Psoas muscle (tissue), 8 donors: ENCODE data around the gene SOCS3. TPM values are rescaled to one million over a fixed set of nuclear protein-coding genes. Genes with fewer than 3 reads are reported as not detected.

Source experiments
- ATAC-seq, 4 donors: fragments of 200-7000 bp; cut with Tn5 transposase; one replicate each; pipeline ENCODE4 v1.9.1; 2020; ENCODE audit warnings: moderate library complexity in 3 of 4, mild to moderate bottlenecking in 2 of 4
- DNase-seq, 2 donors: peaks; one replicate each; pipeline ENCODE4 v3.0.0-alpha.2; 2020
- H3K27ac ChIP-seq: fragments of 200-600 bp; one replicate; pipeline ENCODE4 v1.8.0; 2022
- H3K27me3 ChIP-seq, 3 donors: fragments of 200-600 bp in 1 of 3; one replicate each; pipeline versions ENCODE4 v1.6.1 to v1.8.0; 2013 to 2022; ENCODE audit warnings: low read length in 2 of 3, mild to moderate bottlenecking in 2 of 3, moderate library complexity in 1 of 3; ENCODE audit not compliant: insufficient read depth in 3 of 3
- H3K36me3 ChIP-seq, 2 donors: fragments of 200-600 bp in 1 of 2; one replicate each; pipeline versions ENCODE4 v1.6.1 to v1.8.0; 2013 to 2022; ENCODE audit warnings: low read depth in 1 of 2, mild to moderate bottlenecking in 1 of 2, moderate library complexity in 1 of 2; ENCODE audit not compliant: insufficient read depth in 1 of 2
- H3K4me1 ChIP-seq: fragments of 200-600 bp; one replicate; pipeline ENCODE4 v1.8.0; 2022
- H3K4me3 ChIP-seq: fragments of 200-600 bp; one replicate; pipeline ENCODE4 v1.8.0; 2022; ENCODE audit warnings: mild to moderate bottlenecking
- H3K9me3 ChIP-seq: fragments of 200-600 bp; one replicate; pipeline ENCODE4 v1.8.0; 2022
- WGBS, 3 donors: extraction: QIAGEN DNeasy Blood & Tissue Kit; methylation state at CpG; one replicate each; pipeline versions ENCODE4 v1.1.6 to v1.1.7; 2013; 5-methylcytosine and 5-hydroxymethylcytosine counted together
- intact Hi-C, 2 donors: fragments of 100-400 bp; cut with DNase I; formaldehyde crosslinking; loops; one replicate each; pipeline versions ENCODE4 v1.11.0 to v1.14.2; 2022
- polyA plus RNA-seq, 3 donors: library from polyadenylated mRNA; stranded (reverse); fragments of 200-250 nt; gene quantifications; one replicate each; pipeline ENCODE4 v1.2.3, GENCODE V29; 2013
- total RNA-seq, 4 donors: library from RNA; stranded (reverse); fragmentation: NEBNext Ultra II Directional in 2 of 4; extraction: Animal tissue kit (Norgen Biotek cat#: 25700) in 2 of 4; gene quantifications; one replicate each; pipeline versions ENCODE4 v1.2.1 to v1.2.4, GENCODE V29; 2021 to 2023
- TF ChIP-seq, protein P1 (sequence below): fragments of 200-600 bp; IDR thresholded peaks from one replicate; pipeline ENCODE4 v1.8.0; 2022; ENCODE audit warnings: antibody characterized with exemption
- donor health status: healthy with polysubstance abuse.
- donor health status: DM: no; HTN: no; CAD: no; lungs with moderate emphysema.
- donor health status: Bipolar disorder and iron deficiency.
- donor health status: healthy.
- donor health status: DM: yes; HTN: yes; CAD: no.
- donor health status: DM: no; HTN: no; CAD: no.
- donor health status: DM: no; HTN: no; CAD: no.
- donor health status: DM: yes; HTN: yes; CAD: no.

The SOCS3 gene
- total and polyA plus RNA-seq, 7 donors: 5.3 to 43.5 (median 17.4) TPM

DNA sequence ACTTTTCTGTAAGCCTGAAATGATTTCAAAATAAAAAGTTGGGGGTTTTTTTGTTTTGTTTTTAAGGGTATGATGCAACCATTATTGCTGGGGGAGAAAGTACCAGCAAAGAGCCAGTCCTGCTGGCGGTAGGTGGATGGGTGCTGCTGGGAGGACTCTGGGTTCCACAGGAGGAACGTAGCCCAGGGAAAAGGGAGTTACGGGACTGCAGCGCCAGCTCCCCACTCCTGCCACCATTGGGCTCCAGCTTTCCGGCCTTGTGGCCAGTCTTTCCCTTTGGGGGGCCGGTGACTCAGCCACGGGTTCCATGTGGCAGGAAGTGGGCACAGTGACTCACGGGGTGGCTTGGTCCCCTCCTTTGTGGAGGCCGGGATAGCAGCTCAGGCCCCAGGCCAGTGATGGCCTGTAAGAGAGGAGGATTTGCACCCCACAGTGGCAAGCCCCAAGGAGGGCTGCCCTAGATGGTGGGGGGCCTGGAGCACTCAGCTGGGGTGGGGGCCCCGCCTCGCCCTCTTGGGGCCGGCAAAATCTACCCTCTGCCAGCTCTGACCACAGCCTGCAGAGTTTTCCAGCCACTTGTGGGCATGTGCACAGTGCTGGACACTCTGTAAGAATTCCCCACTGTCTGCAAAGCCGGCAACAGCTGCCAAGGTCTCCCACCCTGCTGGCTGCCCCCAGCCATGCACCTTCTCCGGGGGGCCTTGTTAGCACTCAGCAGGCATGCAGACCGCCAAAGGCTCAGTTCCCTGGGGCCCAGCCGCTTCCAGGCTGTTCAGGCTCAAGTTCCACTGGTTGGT lies 30.4 kb downstream of the SOCS3 start:
- TF ChIP-seq, protein P1, sequence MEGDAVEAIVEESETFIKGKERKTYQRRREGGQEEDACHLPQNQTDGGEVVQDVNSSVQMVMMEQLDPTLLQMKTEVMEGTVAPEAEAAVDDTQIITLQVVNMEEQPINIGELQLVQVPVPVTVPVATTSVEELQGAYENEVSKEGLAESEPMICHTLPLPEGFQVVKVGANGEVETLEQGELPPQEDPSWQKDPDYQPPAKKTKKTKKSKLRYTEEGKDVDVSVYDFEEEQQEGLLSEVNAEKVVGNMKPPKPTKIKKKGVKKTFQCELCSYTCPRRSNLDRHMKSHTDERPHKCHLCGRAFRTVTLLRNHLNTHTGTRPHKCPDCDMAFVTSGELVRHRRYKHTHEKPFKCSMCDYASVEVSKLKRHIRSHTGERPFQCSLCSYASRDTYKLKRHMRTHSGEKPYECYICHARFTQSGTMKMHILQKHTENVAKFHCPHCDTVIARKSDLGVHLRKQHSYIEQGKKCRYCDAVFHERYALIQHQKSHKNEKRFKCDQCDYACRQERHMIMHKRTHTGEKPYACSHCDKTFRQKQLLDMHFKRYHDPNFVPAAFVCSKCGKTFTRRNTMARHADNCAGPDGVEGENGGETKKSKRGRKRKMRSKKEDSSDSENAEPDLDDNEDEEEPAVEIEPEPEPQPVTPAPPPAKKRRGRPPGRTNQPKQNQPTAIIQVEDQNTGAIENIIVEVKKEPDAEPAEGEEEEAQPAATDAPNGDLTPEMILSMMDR: no peak
- no peak for DNase-seq
- Histone ChIP-seq H3K27me3 (no peaks in the 10 kb centered on the region), H3K4me1 (peaks cover 11% of the 10 kb centered on the region), H3K4me3 (no peak overlapping the region), H3K27ac (no peak overlapping the region), H3K9me3 (no peaks in the 10 kb centered on the region), H3K36me3 (no peaks in the 10 kb centered on the region)
- ATAC-seq: no peak
- WGBS, 3 donors: 64 to 76% (median 72%) methylated on average over 16 of the region's 16 CpGs
- intact Hi-C loops: no loop called here

DNA sequence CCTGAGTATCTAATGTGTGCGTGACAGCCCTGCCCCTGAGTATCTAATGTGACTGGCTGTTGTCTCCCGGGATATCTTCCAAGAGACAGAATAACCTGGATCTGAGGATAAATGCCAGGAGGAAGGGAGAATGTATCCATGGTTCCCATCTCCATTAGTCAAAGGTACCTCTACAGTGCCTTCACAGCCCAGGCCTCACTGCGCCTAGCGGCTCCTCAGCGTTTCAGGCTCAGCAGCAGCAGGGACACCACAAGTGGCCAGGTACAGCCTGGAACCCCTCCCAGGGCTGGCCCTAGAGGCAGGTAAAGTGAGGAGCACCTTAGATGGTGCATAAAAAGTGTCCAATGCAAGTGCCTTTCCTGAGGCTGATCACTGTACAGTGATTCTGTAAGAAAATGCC lies 32.0 kb downstream of the SOCS3 start:
- Histone ChIP-seq H3K4me3 (no peak overlapping the region), H3K27ac (no peak overlapping the region), H3K36me3 (no peaks in the 10 kb centered on the region), H3K9me3 (no peaks in the 10 kb centered on the region), H3K4me1 (peaks cover 15% of the 10 kb centered on the region), H3K27me3 (no peaks in the 10 kb centered on the region)
- WGBS, 3 donors: 91 to 95% (median 92%) methylated on average over 5 of the region's 5 CpGs
- intact Hi-C loops: no loop called here
- ATAC-seq: no peak
- TF ChIP-seq, protein P1: no peak
- DNase-seq: no peak

DNA sequence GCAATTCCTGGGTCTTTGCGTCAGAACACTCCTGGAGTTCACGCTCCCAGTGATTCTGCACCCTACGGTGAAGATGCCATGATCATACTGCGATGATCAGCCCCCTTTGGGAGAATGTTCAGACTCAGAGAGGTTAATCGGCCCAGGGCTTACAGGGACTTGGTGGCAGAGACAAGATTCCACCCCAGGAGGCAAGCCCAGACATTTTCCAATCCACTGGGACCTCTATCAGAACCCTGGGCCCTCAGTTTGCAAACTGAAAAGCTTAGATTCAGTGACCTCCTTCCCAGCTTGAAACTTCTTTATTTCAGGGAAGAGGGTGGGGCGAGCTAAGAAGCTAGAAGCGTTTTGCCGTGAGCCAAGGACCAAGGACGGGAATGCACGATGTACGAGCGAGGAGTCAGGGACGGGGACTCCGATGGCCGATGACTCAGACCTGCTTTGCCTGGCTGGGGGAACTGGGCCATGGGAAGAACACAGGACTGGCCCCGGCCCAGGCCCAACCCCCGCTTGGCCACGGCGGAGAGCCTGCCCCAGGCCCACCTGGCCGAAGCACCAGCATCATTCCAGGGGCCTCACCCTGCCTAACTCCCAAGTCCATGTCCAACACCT lies 34.7 kb downstream of the SOCS3 start:
- peak overlapping the region; percentile 54 for H3K27ac ChIP-seq
- H3K4me3 ChIP-seq: peak overlapping the region; percentile 16
- DNase-seq (peak; percentile 79 to 88), ATAC-seq (peak; percentile 66 to 86 (median 73))
- H3K9me3 ChIP-seq: no peaks in the 10 kb centered on the region
- H3K36me3 ChIP-seq: no peaks in the 10 kb centered on the region
- 43 to 61% (median 52%) methylated on average over 20 of the region's 20 CpGs for WGBS, 3 donors
- TF ChIP-seq, protein P1: no peak
- peaks cover 11% of the 10 kb centered on the region for H3K4me1 ChIP-seq
- intact Hi-C loops: no loop called here
- H3K27me3 ChIP-seq: no peaks in the 10 kb centered on the region

DNA sequence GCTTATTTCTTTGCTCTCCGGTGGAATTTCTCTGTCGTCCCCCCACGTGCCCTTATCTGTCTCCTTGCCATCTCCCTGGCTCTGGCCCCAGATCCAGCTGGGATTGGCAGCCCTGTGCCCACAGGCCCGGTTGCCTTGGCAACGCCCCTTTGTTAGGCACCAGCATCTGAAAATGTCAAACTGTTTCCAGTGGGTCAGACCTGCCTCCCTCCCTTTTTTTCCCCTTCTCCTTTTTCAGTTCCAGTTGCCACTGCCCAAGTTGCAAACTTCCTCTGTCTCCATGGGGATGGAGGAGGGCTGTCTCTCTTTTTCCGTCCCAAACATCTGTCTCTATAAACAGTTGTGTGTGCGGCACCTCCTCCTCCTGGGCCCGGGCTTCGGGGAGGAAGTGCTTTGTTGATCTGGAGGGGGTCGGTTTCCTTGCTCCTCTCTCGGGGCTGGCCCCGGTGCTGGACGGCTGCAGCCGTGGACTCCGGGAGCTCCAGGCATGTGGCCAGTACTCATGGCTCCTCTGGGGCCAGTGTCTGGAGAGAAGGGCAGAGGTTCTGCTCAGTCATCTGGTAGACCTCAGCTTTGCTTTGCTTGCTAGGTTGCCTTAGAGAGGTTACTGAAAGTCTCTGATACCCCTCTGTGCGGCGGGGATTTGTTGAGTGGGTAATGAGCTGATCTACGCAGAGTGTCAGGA lies 35.3 kb downstream of the SOCS3 start:
- H3K4me1 ChIP-seq: peaks cover 11% of the 10 kb centered on the region
- H3K27ac ChIP-seq: peak overlapping the region; percentile 54
- TF ChIP-seq, protein P1: no peak
- 8 to 10% (median 8%) methylated on average over 18 of the region's 18 CpGs for WGBS, 3 donors
- no peaks in the 10 kb centered on the region for H3K27me3 ChIP-seq
- H3K36me3 ChIP-seq: no peaks in the 10 kb centered on the region
- peak; percentile 64 to 69 (median 66) for ATAC-seq
- peak overlapping the region; percentile 16 for H3K4me3 ChIP-seq
- no peaks in the 10 kb centered on the region for H3K9me3 ChIP-seq
- intact Hi-C loops: no loop called here
- peak; percentile 84 to 92 for DNase-seq
